ENCODE data around the gene TMEM165.
A peak's percentile ranks its signal among the peaks of the same experiment; 100 is the strongest.

The TMEM165 gene

DNA sequence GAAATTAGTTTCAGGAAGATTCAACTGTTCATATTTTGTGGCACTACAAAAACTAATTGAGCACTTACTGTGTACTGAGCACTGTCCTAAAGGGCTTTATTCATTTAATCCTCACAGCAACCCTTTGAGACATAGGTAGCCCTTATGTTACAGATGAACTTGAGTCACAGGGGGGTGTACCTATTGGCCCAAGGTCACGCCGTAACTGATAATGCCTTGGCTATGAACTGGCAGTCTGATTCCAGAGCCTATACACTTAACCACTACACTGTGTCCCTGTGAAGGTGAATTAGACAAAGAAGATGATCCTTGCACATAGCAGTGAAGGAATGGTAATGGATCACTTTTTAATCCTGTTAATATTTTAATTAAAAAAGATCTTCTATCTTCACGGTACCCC, 12.0 kb downstream of the TMEM165 start:
- DNase-seq, result no peak

DNA sequence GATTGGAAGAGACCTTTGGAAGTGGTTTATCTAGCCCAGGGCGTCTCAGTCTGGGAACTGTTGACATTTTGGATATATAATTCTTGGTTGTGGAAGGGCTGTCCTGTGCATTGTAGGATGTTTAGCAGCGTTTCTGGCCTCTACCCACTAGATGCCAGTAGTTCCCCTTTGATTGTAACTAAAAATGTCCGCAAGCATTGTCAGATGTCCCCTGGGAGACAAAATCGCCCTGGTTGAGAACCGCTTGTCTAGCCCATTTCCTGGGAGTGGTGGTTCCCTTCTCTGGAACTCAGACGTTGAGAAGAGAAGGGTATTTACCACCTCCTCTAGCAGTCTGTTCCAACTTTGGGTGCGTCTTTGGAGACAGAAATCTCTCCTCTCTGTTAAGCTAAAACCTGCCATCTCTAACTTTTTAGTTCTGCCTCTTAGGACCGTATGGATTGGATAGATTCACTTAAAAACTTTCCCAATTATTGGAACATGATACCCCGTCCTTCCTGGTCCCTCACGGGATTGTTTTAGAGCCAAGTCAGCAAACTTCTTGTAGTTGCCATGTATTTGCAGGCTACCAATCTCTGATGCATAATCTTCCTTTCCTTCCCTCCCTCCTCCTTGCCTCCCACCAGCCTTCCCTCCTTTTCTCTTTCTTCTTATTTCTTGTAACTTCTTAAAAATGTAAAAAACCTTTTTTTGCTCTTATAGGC, 13.9 kb downstream of the TMEM165 start:
- DNase-seq, result peak; percentile 27

DNA sequence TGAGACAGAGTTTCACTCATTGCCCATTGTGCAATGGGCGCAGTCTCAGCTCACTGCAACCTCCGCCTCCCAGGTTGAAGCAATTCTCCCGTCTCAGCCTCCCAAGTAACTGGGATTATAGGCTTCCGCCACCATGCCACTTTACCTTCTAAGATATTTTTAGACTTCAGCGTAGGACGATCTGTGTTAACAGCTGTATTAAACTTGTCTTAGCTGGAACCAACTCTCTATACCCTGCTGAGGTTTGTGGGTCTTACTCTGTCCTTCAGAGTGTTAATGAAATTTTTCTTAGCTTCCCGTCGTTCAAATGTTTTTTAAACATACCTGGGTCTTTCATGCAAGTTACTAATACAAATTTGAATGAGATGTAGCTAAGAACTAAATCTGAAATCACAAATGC, 14.7 kb downstream of the TMEM165 start:
- no peak for DNase-seq

DNA sequence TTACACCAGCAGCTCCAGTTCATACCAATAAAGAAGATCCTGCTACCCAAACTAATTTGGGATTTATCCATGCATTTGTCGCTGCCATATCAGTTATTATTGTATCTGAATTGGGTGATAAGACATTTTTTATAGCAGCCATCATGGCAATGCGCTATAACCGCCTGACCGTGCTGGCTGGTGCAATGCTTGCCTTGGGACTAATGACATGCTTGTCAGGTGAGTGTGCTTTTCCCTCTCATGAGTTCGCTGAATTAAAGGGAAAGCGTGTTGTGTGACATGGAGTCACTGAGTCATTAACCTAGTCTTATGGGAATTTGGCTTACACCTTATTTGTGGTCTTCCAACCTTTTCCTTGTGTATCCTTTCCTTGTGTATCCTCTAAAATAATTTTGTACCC, 15.9 kb downstream of the TMEM165 start:
- no peak for DNase-seq

DNA sequence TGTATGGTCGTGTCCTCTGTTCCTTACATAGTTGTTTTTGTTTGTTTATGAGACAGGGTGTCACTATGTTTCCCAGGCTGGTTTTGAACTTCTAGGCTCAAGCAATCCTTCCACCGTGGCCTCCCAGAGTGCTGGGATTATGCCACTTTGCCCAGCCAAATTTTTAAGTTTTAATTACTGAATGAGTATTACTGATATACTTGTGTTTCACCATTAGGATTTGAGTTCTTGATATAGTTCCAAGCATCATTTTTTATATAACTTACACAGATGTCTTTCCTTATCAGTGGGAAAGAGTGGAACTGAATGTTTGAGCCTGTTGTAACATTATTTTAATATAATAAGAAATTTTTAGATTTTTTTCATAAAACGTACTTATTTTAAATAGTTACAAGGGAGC, 20.4 kb downstream of the TMEM165 start:
- no peak for DNase-seq

DNA sequence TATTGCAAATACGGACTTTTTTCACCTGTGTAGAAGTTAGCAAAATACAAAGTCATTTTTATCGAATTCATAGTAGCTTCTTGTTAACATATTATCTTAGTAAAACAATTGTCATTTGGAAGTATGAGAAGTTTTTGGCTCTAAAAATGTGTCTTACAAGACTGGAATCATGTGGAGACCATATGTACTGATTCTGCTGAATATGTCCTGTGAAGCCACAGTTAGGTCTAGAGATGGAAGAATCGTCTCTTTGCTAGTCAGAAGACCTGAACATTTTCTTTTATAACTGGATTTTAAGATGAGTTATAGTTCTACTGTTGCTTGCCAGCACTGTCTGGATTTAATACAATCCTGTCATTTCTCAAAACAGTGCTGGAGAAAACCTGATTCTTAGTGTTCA, 29.0 kb downstream of the TMEM165 start:
- no peak for DNase-seq

DNA sequence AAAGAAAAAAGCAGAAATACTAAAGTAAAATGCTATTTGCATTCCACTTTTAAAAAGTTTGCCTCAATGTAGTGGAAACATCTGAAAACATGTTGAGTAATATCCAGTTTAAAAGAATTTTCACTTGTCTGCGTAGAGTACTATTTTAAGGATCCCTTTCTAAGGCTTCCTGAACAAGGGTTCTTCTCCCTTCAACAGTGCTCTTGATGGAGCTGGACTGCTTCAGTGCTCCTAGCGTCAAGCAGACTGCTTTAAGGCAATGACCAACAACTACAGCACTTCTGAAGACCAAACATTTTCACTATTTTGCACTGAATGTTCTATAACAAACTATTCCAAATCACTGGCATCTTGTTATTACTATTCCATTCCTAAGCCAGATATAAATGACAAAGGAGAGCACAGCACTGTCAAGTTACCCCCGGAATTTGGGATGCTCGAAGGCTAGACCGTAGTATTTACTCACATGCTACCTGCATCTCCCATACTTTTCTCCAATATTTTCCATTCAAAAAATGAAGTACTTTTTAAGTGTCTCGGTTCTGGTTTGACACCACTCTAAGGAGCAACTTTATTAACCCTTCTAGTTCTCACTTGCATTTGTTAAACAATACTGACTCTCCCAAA, 36.1 kb downstream of the TMEM165 start:
- DNase-seq, result no peak

DNA sequence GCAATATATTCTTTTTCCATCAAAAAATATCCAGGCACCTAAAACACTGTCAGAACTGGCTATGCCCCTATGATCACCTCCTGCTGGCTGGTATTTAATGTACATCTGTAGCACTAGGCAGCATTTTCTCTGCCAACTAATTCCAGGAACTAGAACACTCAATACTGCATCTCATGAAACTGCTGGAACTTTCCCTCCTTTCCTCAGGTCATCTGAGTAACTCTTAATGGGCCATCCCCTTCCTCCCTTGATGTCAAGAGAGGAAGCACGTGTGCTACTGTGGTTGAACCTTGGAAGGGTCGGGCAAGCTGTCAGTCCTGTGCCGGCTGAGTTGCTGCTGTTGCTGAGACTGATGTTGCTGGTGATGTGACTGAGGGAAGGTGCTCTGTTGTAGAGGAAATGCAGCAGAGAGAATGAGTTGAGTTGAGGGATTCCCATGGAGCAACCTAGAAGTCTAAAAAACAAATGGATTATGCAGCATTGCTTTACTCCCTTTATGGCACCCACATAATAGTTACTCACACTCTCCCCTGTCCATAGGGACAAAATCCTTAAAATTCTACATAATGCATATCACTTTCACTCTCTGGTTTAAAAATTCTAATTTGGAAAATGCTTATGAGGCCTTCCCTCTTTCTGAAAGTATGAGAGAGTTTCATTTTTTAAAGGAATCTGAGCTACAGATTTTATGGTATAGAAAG, 39.5 kb downstream of the TMEM165 start:
- peak; percentile 8 for DNase-seq

DNA sequence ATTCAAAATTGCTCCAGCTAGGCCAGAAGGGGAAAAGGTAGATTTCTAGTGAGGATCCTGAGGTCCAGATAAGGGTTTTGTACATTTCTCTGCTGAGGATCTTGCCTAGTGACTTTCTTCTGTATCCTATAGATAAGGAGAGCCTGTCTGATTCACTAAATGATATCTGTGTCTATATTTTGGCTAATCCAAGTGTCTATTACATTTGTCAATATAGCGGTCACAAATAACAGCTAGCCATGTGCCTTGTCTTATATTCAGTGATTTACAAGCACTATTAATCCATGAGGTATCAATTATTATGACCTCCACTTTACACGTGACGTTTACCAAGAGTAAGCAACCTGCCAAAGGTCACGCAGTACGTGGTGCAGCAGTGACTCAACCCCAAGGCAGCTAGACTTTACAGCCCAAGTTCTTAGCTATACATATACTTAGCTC, 41.6 kb downstream of the TMEM165 start:
- no peak for DNase-seq

DNA sequence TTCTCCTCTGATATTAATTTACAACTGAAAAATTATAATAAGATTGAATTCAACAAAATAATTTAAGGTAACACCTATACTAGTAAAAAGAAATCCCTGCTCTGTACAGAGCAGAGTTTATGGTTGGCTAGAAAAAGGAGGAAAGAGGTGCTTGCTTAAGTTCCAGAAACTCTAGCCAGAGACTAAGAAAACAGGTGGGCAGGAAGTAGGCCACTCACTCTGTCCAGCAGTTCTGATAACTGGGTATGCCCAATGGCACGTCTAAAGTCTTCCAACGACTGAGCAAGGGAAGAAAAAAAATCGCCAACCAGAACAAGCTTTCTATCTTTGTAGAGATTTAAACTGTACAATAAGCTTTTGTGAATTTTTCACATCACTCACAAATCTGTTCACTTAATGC, 42.1 kb downstream of the TMEM165 start:
- no peak for DNase-seq

DNA sequence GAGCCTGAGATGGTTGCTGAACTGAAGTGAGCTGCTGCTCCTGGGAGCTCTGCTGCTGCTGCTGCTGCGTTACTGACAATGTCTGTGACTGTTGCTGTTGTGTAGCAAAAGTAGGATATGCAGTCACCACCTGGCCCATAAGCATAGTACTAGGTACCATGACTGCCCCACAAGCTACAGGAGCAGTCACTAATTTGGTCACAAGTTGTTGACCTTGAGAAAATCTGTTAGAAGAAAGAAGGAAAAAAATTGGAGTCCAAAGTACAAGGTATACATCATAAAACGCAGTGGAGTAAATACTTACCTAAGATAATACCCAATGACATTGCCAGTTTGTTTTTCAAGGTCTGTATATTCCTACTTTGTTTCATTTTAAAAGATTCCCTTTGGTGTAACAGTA, 42.6 kb downstream of the TMEM165 start:
- DNase-seq, result no peak

DNA sequence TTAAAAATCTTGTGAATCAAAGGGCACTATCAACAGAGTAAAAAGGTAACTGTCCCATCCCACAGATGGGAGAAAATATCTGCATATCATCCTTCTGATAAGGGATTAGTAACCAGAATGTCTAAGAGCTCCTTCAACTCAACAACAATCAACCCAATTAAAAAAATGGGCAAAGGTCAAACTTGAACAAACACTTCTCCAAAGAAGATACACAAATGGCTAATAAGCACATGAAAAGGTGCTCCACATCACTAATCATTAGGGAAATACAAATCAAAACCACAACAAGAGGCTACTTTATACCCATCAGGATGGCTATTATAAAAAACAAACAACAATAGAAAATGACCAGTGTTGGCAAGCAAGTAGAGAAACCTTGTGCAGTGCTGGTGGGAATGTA, 43.3 kb downstream of the TMEM165 start:
- DNase-seq, result no peak

DNA sequence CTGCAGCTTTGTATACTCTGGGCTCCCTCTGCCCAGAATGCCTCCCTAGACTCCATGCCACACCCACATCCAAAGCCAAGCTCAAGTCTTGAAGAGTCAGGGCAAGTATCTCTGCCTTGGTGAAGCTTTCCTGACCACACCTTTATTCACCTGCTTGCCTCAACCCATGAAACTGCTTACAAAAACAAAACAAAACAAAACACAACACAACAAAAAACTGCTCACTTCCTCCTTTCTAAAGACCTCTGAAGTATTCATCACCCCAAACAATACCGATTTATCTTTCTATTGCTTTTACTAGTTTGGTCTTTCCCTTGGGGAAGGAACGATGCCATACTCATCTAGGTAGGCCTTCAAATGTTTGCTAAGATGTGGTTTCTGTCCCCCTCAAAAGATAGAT, 45.0 kb downstream of the TMEM165 start:
- DNase-seq, result no peak

DNA sequence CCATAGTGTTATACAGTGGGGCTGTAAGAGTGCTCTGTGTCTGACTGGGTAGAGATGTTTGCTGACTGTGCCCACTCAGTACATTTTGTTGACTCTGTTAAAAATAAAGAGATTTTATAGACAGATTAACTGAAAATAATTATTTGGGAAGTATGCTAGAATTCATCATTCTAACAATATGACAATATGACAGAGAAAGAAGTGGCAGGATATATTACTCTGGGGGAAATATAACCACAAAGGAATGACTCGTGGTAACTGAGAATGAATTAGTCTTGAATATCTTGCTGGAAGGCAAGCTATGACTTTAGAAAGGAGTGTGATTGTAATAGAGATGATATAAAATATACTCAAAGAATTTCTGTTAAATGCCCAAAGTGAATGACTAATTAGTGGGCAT, 46.8 kb downstream of the TMEM165 start:
- no peak for DNase-seq

DNA sequence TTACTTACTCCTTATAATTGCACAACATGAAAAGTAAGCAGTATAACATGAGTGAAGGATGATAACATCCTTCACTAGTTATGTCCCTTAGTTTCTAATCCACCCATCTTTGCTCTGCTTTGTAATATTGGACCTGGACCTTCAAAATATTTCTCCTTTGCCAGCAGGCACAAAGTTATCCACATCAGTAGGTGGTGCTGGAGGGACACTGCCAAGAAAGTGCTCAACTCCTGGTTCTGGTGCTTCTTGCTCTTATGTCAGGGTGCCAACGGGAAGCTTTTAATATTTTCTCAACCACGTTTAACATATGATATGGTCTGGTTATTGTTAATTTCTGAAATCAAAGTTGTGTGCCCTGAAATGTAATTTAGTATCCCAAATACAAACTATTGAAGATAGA, 49.1 kb downstream of the TMEM165 start:
- peak; percentile 15 for DNase-seq

DNA sequence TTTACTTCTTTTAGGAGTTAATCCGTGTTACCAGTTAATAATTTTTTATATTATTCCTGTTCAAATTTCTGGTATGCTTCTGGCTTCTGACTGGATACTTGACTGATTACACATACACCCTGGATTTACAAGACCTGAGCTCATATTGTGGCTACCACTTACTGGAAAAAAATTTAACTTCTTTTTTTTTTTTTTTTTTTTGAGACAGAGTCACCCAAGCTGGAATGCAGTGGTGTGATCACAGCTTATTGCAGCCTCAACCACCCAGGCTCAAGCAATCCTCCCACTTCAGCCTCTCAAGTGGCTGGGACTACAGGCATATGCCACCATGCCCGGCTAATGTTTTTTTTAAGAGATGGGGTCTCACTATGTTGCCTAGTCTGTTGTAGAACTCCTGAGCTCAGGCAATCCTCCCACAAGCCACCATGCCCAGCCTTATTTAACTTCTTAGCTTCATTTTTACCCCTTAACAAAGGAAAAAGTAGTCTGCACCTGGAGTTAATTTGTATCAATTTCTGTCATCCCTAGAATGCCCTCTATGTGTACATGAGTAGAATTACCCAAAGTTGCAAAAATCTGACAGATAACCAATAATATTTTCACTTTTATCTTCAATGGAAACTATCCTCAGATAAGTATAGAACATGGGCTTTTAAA, 50.3 kb downstream of the TMEM165 start:
- no peak for DNase-seq

DNA sequence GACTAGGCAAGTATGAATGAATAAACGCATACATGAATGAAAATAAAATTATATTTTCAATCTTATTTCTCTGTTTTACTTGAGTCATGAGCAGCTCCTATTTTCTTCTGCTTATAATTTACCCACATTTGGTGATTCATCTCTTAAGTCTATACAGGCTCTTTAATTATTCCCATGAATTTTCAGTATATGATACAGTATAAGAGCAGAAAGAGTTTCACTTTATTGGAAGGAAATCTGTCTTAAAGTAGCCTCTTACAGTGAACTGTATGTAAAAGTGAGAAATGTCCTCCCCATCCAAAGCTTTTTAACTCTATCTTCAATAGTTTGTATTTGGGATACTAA, 50.8 kb downstream of the TMEM165 start:
- no peak for DNase-seq

DNA sequence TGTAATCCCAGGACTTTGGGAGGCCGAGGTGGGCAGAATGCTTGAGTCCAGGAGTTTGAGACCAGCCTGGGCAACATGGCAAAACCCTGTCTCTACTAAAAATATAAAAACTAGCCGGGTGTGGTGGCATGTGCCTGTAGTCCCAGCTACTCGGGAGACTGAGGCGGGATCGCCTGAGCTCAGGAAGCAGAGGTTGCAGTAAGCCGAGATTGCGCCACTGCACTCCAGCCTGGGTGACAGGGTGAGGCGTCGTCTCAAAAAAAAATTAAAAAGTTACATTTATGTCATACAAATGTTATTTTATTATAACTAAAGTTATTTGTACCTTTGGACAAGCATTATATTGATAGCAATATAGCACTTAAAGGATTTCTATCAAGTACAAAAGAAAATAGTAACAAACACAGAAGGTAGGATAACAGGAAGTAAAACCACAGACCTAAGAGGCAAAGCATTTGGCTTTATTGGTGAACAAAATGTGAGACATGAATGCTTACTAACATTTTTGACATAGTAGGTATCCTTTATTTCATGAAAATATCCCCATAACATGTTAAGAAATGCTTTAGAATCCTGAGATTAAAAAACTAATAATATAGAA, 51.5 kb downstream of the TMEM165 start:
- DNase-seq, result no peak

DNA sequence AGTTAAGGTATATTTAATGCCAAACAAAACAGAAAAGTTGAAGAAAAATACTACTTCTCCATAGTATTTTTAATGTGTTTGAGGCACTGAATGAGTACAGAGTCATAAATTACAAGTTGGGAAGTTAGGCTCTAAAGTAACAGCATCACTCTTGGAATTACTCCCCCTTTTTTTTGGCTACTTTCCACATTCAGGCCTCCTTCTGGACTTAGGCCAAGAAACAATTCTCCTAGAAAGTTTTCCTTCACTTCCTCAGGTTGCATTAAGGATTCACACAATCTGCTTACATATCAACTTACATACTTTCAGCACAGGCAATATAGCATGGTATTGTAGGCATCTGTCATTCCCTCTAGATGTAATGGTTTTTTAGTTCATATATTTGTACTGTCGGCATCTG, 52.1 kb downstream of the TMEM165 start:
- no peak for DNase-seq

DNA sequence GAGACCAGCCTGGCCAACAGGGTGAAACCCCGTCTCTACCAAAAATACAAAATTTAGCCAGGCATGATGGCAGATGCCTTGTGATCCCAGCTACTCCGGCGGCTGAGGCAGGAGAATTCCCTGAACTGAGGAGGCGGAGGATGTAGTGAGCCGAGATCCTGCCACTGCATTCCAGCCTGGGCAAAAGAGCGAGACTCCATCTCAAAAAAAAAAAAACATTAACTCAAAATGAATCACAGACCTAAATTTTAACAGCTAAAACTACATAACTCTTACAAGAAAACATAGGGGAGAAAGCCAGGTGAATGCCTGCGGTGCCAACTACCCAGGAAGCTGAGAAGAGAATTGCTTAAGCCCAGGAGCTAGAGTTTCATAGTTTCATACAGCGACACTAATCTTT, 54.8 kb downstream of the TMEM165 start:
- no peak for DNase-seq

DNA sequence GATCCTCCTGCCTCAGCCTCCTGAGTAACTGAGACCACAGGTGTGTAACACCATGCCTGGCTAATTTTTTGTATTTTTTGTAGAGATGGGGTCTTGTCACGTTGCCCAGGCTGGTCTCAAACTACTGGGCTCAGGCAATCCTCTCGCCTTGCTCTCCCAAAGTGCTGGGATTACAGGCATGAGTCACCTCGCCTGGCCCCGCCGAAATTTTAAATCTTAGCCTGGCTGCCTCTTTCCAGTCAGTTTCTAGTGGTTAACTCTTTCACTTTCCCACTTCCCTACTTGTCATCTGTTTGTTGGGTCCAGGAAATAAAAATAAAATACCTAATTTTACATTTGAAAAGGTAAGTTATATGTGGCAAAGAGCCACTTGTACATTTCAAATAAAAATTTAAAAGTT, 62.4 kb downstream of the TMEM165 start:
- DNase-seq, result no peak

DNA sequence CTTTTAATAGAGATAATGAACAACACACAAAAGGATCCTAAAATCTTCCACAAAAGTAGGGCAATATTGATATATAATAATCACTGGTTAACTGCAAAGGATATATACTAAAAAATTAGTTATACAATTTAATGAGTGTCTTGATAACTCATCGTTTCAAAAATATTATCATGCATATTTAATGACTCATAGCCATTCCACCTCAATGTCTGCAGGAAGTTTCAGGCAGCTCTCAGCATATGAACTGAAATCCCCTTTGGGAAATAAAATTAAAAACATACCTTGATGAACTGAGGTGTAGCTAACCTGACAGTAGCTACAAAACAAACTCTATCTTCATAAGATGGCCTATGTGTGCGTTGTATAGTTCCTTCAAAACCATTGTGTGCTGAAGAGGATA, 62.9 kb downstream of the TMEM165 start:
- no peak for DNase-seq

DNA sequence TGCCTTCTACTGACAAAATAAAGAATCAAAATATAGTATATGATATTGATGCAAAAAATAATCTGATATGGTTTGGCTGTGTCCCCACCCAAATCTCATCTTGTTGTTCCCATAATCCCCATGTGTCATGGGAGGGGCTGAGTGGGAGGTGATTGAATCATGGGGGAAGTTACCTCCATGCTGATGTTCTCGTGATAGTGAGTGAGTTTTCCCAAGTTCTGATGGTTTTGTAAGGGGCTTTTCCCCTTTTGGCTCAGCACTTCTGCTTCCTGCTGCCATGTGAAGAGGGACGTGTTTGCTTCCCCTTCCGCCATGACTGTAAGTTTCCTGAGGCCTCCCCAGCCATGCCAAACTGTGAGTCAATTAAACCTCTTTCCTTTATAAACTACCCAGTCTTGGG, 70.2 kb downstream of the TMEM165 start:
- DNase-seq, result no peak

DNA sequence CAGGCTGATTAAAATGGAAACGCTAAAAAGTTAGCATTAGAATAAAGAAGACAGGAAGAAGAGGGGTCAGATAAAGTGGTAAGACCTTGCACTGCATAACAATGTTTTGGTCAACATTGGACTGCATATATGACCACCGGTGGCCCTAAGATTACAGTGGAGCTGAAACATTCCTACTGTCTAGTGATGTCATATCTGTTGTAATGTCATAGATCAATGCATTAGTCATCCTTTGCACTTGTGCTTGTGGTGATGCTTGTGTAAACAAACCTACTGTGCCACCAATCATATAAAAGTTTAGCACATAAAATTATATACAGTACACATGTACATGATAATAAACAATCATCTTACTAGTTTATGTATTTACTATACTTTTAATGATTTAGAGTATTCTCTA, 73.0 kb downstream of the TMEM165 start:
- DNase-seq, result no peak

Measured in CD4-positive, alpha-beta T cell treated with Interleukin-4 for 4 hours (primary cell).